Osteocyte (in vitro differentiated cells): ENCODE results near the gene RPTN. TPM values are rescaled to one million over a fixed set of nuclear protein-coding genes. Genes with fewer than 3 reads are reported as not detected.

Experiments
- DNase-seq: peaks from one replicate; pipeline ENCODE4 v3.0.0; 2021; ENCODE audit warnings: mixed read lengths; ENCODE audit not compliant: unreplicated experiment; ENCODE audit errors: extremely low spot score
- H3K27ac Mint-ChIP-seq: one replicate; pipeline ENCODE4 v1.8.0; 2021; ENCODE audit warnings: mild to moderate bottlenecking, mixed read lengths; ENCODE audit not compliant: unreplicated experiment
- H3K27me3 Mint-ChIP-seq: one replicate; pipeline ENCODE4 v1.8.0; 2021; ENCODE audit warnings: mixed read lengths; ENCODE audit not compliant: unreplicated experiment
- H3K36me3 Mint-ChIP-seq: one replicate; pipeline ENCODE4 v1.8.0; 2021; ENCODE audit warnings: mixed read lengths; ENCODE audit not compliant: unreplicated experiment
- H3K4me1 Mint-ChIP-seq: one replicate; pipeline ENCODE4 v1.8.0; 2021; ENCODE audit warnings: mixed read lengths; ENCODE audit not compliant: unreplicated experiment
- H3K4me3 Mint-ChIP-seq: one replicate; pipeline ENCODE4 v1.8.0; 2021; ENCODE audit warnings: mild to moderate bottlenecking, moderate library complexity, mixed read lengths; ENCODE audit not compliant: unreplicated experiment
- H3K9me3 Mint-ChIP-seq: one replicate; pipeline ENCODE4 v1.8.0; 2021; ENCODE audit warnings: mixed read lengths; ENCODE audit not compliant: unreplicated experiment
- CTCF ChIP-seq: fragments of 200-600 bp; sonication (generic); IDR thresholded peaks from 2 replicates; pipeline ENCODE4 v1.5.0; 2021; ENCODE audit warnings: antibody characterized with exemption, mild to moderate bottlenecking, moderate library complexity
- total RNA-seq: library from RNA; stranded (reverse); gene quantifications from 2 replicates; pipeline ENCODE4 v1.2.1, GENCODE V29; 2021

The RPTN gene
- total RNA-seq, 1 donor from 2014 or later: not detected

GRCh38 chr1:152169366-152170025, 10.5 kb upstream of the RPTN start:
- H3K4me3 Mint-ChIP-seq: no peak overlapping the region
- TF ChIP-seq CTCF: no peak
- DNase-seq: no peak
- H3K27me3 Mint-ChIP-seq: peaks cover 21% of the 10 kb centered on the region
- no peak overlapping the region for H3K27ac Mint-ChIP-seq
- no peaks in the 10 kb centered on the region for H3K4me1 Mint-ChIP-seq
- H3K36me3 Mint-ChIP-seq: no peaks in the 10 kb centered on the region
- H3K9me3 Mint-ChIP-seq: no peaks in the 10 kb centered on the region

GRCh38 chr1:152168535-152168868, 9.5 kb upstream of the RPTN start:
- H3K36me3 Mint-ChIP-seq: no peaks in the 10 kb centered on the region
- H3K27ac Mint-ChIP-seq: no peak overlapping the region
- H3K4me3 Mint-ChIP-seq: no peak overlapping the region
- H3K9me3 Mint-ChIP-seq: no peaks in the 10 kb centered on the region
- no peak for DNase-seq
- peaks cover 25% of the 10 kb centered on the region for H3K27me3 Mint-ChIP-seq
- TF ChIP-seq CTCF: no peak
- H3K4me1 Mint-ChIP-seq: no peaks in the 10 kb centered on the region

DNA sequence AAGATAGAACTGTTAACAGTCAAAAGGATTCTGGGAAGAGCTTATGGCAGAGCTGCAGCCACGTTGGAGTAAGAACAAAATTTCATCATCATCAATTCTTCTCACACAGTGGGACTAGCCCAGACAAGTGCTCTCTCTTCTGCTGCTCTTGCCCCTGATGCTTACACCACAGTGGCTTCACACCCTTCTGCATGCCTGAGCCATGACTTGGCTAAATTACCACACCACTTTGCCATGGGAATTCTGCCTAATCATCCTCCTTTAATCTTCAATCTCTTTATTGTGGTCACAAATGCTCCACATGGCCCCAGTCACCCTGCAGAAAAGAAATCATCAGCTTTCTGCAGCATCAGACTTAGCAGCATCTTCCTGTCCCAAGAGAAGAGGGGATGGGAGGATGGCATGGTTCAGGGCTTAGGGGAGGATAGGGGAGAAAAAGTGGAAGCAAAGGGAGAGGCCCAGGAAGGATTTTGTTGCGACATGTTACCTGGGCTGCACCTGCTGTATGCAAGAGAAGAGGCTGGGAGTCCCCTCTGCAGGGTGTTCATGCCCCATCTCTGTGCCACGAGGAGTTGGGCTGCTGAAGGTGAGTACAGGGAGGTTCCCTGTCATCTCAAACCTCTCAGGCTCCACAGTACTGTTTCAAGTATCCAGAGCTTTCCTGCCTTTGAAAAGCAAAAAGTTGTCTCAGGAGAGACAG, 9.0 kb upstream of the RPTN start:
- no peak for DNase-seq
- no peaks in the 10 kb centered on the region for H3K9me3 Mint-ChIP-seq

GRCh38 chr1:152166966-152167365, 7.9 kb upstream of the RPTN start:
- no peaks in the 10 kb centered on the region for H3K9me3 Mint-ChIP-seq
- H3K27me3 Mint-ChIP-seq: peaks cover 25% of the 10 kb centered on the region
- peaks cover 3% of the 10 kb centered on the region for H3K4me1 Mint-ChIP-seq
- TF ChIP-seq CTCF: no peak
- no peak overlapping the region for H3K4me3 Mint-ChIP-seq
- no peaks in the 10 kb centered on the region for H3K36me3 Mint-ChIP-seq
- no peak for DNase-seq
- H3K27ac Mint-ChIP-seq: no peak overlapping the region

More for the DNA sequence above, 9.0 kb upstream of the RPTN start:
- no peak overlapping the region for H3K27ac Mint-ChIP-seq
- no peak overlapping the region for H3K4me3 Mint-ChIP-seq
- peaks cover 1% of the 10 kb centered on the region for H3K4me1 Mint-ChIP-seq
- no peak for TF ChIP-seq CTCF
- H3K36me3 Mint-ChIP-seq: no peaks in the 10 kb centered on the region
- peaks cover 25% of the 10 kb centered on the region for H3K27me3 Mint-ChIP-seq

GRCh38 chr1:152165286-152166077, 6.5 kb upstream of the RPTN start:
- peaks cover 34% of the 10 kb centered on the region for H3K27me3 Mint-ChIP-seq
- H3K4me1 Mint-ChIP-seq: peaks cover 3% of the 10 kb centered on the region
- DNase-seq: no peak
- no peak for TF ChIP-seq CTCF
- no peaks in the 10 kb centered on the region for H3K9me3 Mint-ChIP-seq
- no peak overlapping the region for H3K27ac Mint-ChIP-seq
- H3K36me3 Mint-ChIP-seq: no peaks in the 10 kb centered on the region
- H3K4me3 Mint-ChIP-seq: no peak overlapping the region
